G401 (cell line): Measurements from ENCODE around the gene NCBP3. TPM values are rescaled to one million over a fixed set of nuclear protein-coding genes. Genes with fewer than 3 reads are reported as not detected.
"Not testable (repeated sequence)": the region's sequence is repeated elsewhere in the genome, so short reads cannot be mapped to it uniquely, and the experiment has no call there.

Experiments
- DNase-seq: peaks from one replicate; pipeline ENCODE4 v3.0.0-alpha.2; 2015; ENCODE audit warnings: low spot score
- in situ Hi-C: cut with HindIII; loops from 2 replicates; pipeline ENCODE4 v1.10.0; 2016; ENCODE audit warnings: low sequenced_read_pairs, mixed read lengths
- total RNA-seq: library from RNA; depleted of rRNA; stranded (reverse); fragments of >200 nt; shearing (Covaris generic); gene quantifications from 2 replicates; pipeline ENCODE4 v1.2.3, GENCODE V29; 2014

Gene NCBP3
- total RNA-seq, 1 experiment from 2014 or later, result 12.9 TPM

DNA sequence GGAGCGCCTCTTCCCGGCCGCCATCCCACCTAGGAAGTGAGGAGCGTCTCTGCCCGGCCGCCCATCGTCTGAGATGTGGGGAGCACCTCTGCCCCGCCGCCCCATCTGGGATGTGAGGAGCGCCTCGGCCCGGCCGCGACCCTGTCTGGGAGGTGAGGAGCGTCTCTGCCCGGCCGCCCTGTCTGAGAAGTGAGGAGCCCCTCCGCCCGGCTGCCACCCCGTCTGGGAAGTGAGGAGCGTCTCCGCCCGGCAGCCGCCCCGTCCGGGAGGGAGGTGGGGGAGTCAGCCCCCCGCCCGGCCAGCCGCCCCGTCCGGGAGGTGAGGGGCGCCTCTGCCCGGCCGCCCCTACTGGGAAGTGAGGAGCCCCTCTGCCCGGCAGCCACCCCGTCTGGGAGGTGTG, 8.2 kb upstream of the NCBP3 start:
- DNase-seq, result not testable (repeated sequence)
- in situ Hi-C loops, result loop anchor here (25.0 kb wide), 1 partner anchor 158 kb away; no protein-coding TSS in a partner anchor

DNA sequence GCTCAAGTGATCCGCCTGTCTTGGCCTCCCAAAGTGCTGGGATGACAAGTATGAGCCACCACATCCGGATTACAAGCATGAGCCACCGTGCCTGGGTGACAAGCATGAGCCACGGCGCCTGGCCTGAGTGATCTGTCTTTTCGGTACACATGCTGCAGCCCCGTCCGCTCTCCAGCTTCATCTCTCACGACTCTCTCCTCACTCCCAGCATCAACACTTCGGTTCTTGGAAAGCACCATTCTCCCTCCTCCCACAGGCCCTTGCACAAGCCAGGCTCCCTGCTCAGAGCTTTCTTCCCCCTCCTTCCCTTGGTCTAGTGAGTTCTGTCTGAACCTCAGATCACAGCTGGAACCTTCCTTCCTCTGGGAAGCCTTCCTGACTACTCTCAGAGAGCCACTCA, 6.5 kb upstream of the NCBP3 start:
- in situ Hi-C loops, result loop anchor here (25.0 kb wide), 1 partner anchor 160 kb away; no protein-coding TSS in a partner anchor
- DNase-seq, result no peak

DNA sequence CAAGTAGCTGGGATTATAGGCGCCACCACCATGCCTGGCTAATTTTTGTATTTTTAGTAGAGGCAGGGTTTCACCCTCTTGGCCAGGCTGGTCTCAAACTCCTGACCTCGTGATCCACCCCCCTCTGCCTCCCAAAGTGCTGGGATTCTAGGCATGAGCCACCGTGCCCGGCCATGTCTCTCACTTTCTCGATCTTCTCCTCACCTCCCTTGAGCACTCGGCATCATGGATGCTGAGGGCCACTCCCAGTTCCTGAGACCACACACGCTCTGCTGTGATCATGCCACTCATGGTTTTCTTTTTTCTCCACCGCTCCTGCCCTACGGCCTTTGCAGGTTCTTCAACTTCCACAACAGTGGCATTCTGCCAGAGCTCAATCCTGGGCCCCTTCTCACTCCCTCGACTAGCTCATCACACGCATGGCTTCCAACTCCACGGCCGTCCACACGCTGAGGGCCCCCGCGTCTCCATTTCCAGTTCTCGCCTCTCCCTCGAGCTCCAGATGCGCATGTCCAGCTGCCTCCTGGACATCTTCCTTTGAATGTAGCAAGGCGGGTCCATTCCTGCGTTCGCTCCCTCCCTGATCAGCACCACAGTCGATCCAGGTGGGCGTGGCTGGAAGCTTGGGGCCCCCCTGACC, 5.5 kb upstream of the NCBP3 start:
- no peak for DNase-seq
- in situ Hi-C loops, result loop anchor here (25.0 kb wide), 1 partner anchor 161 kb away; no protein-coding TSS in a partner anchor

DNA sequence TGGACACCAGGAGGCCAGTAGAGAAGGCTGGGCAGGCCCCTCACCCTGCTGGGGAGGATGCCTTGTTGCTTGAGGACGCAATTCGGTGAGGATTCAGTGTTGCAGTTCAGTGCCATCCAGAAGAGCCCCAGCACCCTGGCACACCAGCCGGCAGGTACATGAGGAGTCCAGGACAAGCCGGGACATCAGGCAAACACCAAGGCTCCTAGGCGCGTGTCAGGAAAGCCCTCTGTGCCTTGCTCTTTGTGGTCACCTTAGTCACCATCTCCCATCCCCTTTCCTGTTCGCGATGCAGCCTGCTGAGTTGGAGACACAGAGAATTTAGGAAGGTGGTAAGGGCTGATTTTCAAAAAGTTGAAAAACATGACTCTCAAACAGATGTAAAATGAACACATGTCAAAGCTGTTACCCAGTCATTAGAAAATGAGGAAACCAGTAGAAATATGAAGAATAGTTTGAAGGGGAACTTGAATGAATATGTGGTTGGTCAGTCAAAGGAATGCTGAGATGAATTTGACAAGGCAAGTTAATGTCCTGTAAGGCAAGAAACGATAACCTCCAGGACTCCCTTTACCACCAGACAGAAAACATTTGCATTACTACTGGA, 2.3 kb upstream of the NCBP3 start:
- no peak for DNase-seq
- in situ Hi-C loops, result no loop called here

DNA sequence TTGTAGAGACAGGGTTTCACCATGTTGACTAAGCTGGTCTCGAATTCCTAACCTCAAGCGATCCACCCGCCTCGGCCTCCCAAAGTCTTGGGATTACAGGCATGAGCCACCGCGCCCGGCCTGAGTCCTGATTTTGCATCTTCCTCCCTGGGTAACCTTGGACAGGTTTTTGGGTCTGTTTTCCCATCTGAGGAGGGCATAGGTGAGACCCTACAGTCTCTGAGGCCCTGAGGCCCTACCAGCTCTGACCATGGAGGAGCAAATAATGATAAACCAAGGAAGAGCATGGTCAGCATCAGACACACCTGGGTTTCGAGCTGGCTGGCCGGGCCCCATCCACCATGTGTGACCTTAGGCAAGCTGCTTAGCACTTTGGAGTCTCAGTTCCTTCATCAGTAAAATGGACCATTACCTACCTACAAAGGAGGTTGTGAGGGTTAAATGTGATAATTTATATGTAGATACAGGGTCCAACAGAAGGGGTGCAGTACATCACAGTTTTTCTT, 1.2 kb upstream of the NCBP3 start:
- no peak for DNase-seq
- in situ Hi-C loops, result no loop called here

DNA sequence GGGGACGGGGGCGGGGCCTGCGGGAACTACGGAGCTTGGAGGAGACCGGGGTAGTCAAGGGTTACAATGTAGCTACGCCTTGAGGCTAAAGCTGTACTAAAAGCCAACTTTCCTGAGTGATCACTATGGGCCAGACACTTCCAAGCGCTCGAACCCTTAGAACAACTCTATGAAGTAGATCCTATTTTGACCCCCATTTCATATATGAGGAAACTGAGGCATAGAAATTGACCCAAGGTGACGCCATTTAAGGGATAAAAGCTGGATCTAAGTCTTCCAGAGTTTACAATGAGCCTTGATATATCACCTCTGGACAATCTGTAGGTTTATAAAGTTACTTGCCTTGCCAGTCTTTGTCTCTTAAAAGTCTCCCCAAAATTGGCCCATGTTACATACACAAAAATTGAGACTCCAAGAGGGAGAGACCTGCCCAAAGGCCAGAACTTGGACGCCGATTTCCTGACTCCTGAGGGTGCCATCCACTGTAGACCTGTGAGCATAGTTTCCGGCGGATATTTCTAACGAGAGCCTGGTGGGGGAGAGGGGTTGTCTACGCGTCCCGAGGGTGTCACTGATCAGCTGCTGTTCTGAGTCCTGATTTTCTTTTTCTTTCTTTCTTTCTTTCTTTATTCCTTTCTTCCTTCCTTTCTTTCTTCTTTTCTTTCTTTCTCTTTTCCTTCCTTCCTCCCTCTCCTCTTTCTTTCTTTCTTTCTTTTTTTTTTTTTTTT, 555 bp upstream of the NCBP3 start:
- DNase-seq, result no peak
- in situ Hi-C loops, result no loop called here

DNA sequence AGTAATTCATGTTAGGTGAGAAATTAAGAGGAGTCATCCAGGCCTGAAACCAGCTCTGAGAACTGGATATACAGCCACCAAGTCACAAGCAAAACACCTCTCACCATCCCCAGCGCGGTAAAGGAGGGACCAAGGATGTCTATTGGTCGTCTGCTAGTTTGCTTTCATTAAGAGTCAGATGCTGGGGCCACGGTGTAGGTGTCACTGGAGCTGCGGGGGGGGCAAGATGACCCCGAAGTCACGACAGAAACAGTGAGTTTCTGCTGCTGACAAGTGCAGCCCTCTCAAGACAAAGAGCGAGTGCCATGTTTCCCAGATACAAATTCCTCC, 790 bp downstream of the NCBP3 start:
- DNase-seq, result peak; percentile 42
- in situ Hi-C loops, result no loop called here

DNA sequence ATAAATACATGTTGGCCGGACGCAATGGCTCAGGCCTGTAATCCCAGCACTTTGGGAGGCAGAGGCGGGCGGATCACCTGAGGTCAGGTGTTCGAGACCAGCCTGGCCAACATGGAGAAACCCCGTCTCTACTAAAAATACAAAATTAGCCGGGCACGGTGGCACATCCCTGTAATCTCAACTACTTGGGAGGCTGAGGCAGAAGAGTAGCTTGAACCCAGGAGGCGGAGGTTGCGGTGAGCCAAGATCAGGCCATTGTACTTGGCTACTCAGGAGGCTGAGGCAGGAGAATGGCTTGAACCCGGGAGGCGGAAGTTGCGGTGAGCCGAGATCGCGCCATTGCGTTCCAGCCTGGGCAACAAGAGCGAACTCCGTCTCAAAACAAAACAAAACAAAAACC, 1.5 kb downstream of the NCBP3 start:
- in situ Hi-C loops, DNase-seq: not testable (repeated sequence)

DNA sequence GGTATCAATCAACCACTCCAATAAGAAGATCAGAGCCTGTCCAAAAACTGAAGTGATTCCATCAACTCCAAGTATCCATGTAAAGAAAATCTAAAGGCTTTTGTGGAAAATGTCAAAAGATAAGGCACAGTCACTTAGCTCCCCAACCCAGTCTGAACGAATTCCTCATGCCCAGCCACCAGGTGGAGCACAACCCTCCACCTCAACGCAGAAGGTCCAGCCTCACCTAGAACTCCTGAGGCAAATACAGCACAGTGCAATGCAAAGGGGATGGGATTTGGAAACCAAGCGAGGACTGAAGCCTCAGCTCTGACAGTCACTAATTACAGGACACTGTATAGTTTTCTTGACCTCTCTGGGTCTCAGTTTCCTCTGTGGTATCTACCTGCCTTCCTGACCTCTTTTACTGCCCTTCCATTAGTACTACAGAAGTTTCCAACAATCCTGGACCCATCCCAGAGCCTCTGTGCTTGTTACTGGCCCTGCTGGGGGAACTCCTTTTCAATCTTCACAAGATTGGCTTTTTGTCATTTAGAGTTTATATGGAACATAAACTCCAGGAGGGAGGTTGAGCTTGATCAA, 2.0 kb downstream of the NCBP3 start:
- in situ Hi-C loops, result no loop called here
- peak; percentile 23 for DNase-seq

DNA sequence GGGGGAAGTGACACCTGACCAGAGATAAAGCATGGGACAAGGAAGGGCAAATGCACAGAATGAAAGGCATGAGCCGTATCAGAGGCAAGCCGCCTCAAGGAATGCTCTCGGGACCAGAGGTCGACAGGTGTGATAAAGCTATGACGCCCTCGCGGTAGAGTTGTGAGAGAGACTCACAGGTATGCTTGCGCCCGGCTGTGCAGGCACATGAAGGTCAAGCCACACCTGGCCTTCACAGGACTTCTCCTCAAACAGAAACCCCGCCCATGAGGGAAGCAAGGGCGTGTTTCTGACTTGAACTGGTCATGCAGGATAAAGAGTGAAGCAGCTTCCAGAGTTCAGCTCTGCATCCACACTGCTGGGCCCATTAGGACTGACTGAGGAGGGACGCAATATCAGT, 7.8 kb downstream of the NCBP3 start:
- in situ Hi-C loops, result no loop called here

DNA sequence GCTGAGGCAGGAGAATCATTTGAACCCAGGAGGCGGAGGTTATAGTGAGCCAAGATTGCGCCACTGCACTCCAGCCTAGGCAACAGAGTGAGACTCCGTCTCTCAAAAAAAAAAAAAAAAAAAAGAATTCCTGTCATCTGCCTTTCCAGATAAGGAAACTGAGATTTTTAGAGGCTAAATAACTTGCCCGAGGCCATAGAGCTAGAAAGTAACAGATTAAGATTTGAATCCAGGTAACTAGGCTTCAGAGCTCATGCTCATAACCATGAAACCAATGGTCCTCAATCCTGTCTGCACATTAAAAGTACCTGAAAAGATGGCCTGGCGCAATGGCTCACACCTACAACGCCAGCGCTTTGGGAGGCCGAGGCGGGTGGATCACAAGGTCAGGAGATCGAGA, 9.5 kb downstream of the NCBP3 start:
- DNase-seq, result no peak
- in situ Hi-C loops, result no loop called here

More for the DNA sequence above, 7.8 kb downstream of the NCBP3 start:
- no peak for DNase-seq

DNA sequence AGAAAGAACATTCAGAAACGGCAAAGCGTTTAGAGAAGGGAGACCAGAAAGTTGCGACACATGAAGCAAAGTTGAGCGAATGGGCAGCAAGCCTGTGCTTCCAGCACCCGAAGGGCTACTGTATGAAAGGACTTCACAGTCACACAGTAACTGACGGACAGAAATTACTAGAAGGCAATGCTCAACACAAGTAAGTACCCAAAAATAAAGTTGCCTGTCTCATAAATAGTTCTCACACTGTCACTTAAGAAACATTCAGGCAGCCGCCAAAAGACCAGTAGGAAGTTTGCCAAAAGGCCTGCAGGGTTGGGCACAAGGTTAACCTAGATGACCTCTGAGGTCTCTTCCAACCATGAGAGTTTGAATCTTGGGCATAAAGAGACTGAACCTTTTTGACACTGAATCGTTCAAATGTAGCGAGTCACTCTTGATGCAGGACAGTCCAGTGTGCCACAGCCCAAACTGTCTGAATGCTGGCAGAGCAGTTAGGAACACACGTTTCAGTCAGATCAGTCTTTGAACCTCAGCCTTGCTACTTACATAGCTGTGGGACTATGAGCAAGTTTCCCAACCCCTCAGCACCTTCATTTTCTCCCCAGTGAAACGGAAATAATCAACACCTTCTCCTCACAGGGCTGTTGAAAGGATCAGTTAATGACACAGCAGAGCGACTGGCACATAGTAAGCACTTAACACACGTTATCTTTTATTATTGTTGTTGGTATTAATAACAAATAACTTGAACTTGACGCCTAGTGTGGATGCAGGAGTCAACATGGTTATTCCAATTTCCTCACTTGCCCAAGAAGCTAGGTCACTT, 10.4 kb downstream of the NCBP3 start:
- in situ Hi-C loops, result no loop called here

DNA sequence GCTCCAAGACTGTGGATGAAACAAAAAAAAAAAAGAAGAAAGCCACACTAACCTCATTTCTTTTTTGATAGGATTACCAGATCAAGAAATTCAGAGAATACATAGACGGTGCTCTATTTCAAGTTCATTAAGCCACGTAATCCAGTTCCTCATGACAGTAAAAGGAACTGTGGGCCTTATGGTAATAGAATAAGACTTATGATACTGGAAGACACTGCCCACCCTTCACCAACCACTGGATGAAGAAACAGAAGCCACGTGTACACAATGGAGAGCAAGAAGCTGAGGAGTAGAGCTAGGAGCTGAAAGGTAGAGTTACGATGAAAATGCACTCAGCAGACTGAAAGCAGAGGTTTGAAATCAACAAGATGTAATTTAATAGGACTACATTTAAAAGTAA, 11.2 kb downstream of the NCBP3 start:
- DNase-seq, result no peak
- in situ Hi-C loops, result no loop called here

More for the DNA sequence above, 10.4 kb downstream of the NCBP3 start:
- no peak for DNase-seq

DNA sequence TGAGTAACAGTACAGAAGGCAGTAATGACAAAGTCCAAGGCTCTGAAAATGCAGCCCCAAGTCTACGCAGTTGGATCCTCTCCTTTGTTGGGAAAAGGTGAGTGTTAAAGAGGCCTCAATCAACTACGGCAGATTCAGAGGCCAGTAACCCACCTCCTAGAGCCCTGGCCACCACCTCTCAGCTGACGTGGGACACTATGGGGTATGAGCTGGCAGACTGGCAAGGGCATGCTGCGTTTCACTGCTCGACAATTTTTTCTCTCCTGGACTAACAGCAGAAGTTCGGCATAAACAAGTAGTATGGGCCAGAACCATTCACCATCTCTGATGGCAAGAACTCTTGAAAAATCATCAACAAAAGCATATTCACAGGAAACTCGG, 17.2 kb downstream of the NCBP3 start:
- DNase-seq, result no peak
- in situ Hi-C loops, result no loop called here

DNA sequence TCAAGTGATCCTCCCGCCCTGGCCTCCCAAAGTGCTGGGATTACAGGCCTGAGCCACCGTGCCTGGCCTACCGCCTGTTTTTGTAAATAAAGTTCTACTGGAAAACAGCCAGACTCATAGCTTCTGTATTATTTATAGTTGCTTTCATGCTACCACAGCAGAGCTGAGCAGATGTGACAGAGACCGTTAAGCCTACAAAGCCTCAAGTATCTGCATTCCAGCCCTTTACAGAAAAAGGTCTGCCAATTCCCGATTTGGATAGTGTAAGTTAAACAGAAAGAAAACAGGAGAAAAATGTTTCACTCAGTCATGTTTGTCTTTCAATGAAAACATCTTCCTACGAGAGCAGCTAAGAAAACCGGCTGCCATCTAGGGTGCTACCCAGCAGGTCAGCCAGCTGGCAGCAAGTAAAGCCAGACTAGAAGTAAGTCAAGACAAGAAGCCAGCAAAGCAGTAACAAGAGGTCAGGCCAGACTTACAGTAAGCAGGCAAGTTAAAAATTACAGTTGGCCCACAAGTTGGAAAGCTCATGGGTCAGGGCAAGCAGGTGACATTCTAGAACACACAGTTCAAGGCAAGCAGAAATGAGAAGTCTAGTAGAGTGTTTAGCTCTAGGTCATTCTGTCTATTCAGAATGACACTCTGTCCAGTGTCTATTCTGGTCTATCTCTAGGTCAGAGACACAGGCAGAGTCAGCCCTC, 17.7 kb downstream of the NCBP3 start:
- DNase-seq, result no peak
- in situ Hi-C loops, result no loop called here

DNA sequence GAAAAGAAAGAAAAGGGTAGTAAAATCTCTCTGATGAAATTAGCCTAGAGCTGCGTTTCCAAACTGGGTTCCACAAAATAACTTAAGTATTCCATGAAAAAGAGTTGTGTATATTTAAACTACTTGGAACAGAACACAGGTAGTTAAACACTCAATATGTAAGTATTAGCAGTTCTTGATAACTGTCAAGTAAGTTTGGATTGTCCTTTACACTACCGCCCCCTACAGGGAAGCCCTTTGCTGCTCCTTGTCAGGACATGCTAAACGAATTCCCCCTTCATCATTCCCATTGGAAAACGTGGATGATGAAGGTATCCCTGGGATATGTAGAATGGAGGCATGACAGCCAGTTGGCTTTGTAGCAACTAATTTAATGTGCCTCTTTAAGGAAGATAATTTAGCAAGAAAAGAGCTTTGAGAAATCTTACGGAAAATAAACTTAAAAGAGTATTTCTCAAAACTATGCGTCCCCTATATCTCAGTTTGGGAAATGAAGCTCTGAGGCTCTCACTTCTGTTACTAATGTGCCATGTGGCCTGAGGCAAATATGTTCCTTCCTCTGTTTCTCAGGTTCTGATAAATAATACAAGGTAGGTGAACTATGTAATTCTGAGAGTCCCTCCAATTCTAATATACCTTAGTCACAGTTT, 18.8 kb downstream of the NCBP3 start:
- in situ Hi-C loops, result no loop called here
- DNase-seq, result peak; percentile 61

DNA sequence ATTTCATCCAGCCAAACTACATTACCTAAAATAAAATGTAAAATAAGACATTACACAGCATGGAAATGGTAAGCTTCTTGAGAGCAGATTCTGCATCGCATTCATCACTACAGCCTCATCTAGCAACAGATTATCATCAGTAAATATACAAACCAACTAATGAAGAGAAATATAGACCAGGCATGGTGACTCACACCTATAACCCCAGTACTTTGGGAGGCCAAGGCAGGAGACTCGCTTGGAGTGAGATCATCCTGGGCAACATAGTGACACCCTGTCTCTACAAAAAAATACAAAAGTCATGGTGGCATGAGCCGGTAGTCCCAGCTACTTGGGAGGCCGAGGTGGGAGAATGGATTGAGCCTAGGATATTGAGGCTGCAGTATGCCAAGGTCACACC, 19.9 kb downstream of the NCBP3 start:
- in situ Hi-C loops, result no loop called here

DNA sequence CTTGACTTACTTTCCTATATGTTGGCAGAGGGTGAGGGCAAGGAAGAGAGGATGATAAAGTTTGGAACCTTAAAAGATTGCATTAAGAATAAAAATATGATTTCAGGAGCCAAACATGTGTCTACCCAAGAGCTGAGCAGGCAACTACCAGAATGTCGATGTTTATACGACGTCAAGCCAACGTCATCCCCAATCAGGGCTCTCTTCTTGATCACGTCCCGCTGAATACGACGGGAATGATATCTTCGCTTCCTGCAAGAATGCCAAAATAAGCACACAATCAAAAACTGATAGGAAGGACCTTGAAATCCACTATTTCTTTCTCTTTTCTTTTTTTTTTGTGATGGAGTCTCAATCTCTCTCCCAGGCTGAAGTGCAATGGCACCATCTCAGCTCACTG, 24.9 kb downstream of the NCBP3 start:
- in situ Hi-C loops, result no loop called here
- DNase-seq, result no peak

More for the DNA sequence above, 19.9 kb downstream of the NCBP3 start:
- DNase-seq, result no peak
